Skin of body (tissue), 2 donors: ENCODE results near the gene DPH2. TPM values are rescaled to one million over a fixed set of nuclear protein-coding genes. Genes with fewer than 3 reads are reported as not detected.
A peak's percentile ranks its signal among the peaks of the same experiment; 100 is the strongest.

Experiments used
- DNase-seq: peaks from one replicate; lab custom pipeline; 2025; lab: John Stamatoyannopoulos, UW
- total RNA-seq: library from RNA; depleted of rRNA; stranded (reverse); fragments of >200 nt; gene quantifications from one replicate; pipeline ENCODE4 v1.2.3, GENCODE V29; 2014

Gene DPH2
- total RNA-seq, 1 donor from 2014 or later, result 14.2 TPM

GRCh38 chr1:43942411-43942810, 27.4 kb upstream of the DPH2 start:
- no peak for DNase-seq

- DNase-seq, result no peak
Measured at GRCh38 chr1:43944860-43945259, 24.9 kb upstream of the DPH2 start.

GRCh38 chr1:43945674-43946235, 24.1 kb upstream of the DPH2 start:
- no peak for DNase-seq

GRCh38 chr1:43946236-43947060, 23.4 kb upstream of the DPH2 start, which contains the start of gene IPO13:
TSS of gene IPO13 (plus strand) at chr1:43946950. CDS start at chr1:43947601, 651 bp downstream.
- peak; percentile 94 for DNase-seq

GRCh38 chr1:43947061-43947873, 22.5 kb upstream of the DPH2 start:
- DNase-seq, result no peak

GRCh38 chr1:43947874-43948437, 21.9 kb upstream of the DPH2 start:
- no peak for DNase-seq

- no peak for DNase-seq
Measured at GRCh38 chr1:43949678-43950077, 20.1 kb upstream of the DPH2 start.

GRCh38 chr1:43951021-43951985, 18.5 kb upstream of the DPH2 start:
- no peak for DNase-seq

GRCh38 chr1:43952731-43953346, 17.0 kb upstream of the DPH2 start:
- DNase-seq, result no peak

- DNase-seq, result no peak
Measured at GRCh38 chr1:43953361-43953760, 16.4 kb upstream of the DPH2 start.

- DNase-seq, result no peak
Measured at GRCh38 chr1:43954036-43954435, 15.8 kb upstream of the DPH2 start.

- no peak for DNase-seq
Measured at GRCh38 chr1:43956234-43956633, 13.6 kb upstream of the DPH2 start.

- DNase-seq, result no peak
Measured at GRCh38 chr1:43957407-43958040, 12.3 kb upstream of the DPH2 start.

GRCh38 chr1:43958351-43959255, 11.2 kb upstream of the DPH2 start:
- no peak for DNase-seq

- no peak for DNase-seq
Measured at GRCh38 chr1:43960798-43961197, 9.0 kb upstream of the DPH2 start.

- no peak for DNase-seq
Measured at GRCh38 chr1:43961692-43962091, 8.1 kb upstream of the DPH2 start.

GRCh38 chr1:43962324-43962723, 7.5 kb upstream of the DPH2 start:
- DNase-seq, result no peak

GRCh38 chr1:43963006-43963405, 6.8 kb upstream of the DPH2 start:
- no peak for DNase-seq

- DNase-seq, result no peak
Measured at GRCh38 chr1:43963890-43964289, 5.9 kb upstream of the DPH2 start.
